ENCODE data around the gene SPINK8.

DNA sequence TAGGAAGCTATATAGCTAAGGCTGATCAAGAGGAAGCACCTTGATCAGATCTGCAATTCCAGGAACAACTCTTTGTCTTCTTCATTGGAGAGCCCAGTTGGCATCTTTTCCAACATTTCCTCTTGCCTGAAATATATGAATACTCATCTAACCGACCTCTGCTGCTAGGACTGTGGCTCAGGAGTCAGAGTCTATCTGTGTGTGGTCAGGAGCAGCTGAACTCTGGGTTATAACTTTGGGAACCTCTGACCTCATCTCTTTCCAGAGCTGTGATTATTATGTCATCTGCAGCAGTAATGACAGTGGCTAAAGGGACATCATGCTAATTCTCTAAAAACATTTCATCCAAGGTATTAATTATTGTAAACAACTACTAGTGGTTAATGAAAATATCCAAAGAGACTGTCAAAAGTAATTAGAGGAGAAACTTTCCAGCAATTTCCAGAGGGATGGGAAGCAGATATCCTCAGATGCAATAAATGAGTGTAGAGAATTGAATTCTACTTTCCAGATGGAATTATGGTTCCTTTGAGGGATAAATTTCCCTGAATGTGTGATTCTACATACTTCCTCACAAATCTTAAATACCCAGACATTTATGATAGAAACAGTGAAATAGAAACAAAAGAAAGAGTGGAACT, 11.5 kb upstream of the SPINK8 start:
- TF ChIP-seq, protein P1, sequence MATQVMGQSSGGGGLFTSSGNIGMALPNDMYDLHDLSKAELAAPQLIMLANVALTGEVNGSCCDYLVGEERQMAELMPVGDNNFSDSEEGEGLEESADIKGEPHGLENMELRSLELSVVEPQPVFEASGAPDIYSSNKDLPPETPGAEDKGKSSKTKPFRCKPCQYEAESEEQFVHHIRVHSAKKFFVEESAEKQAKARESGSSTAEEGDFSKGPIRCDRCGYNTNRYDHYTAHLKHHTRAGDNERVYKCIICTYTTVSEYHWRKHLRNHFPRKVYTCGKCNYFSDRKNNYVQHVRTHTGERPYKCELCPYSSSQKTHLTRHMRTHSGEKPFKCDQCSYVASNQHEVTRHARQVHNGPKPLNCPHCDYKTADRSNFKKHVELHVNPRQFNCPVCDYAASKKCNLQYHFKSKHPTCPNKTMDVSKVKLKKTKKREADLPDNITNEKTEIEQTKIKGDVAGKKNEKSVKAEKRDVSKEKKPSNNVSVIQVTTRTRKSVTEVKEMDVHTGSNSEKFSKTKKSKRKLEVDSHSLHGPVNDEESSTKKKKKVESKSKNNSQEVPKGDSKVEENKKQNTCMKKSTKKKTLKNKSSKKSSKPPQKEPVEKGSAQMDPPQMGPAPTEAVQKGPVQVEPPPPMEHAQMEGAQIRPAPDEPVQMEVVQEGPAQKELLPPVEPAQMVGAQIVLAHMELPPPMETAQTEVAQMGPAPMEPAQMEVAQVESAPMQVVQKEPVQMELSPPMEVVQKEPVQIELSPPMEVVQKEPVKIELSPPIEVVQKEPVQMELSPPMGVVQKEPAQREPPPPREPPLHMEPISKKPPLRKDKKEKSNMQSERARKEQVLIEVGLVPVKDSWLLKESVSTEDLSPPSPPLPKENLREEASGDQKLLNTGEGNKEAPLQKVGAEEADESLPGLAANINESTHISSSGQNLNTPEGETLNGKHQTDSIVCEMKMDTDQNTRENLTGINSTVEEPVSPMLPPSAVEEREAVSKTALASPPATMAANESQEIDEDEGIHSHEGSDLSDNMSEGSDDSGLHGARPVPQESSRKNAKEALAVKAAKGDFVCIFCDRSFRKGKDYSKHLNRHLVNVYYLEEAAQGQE (IDR thresholded peaks at IDR 0.05; ENCODE audit: low read depth) = no peak
- TF ChIP-seq SRF (IDR thresholded peaks at IDR 0.05; ENCODE audit: low read depth) (no peak), CBX3 (IDR thresholded peaks at IDR 0.05; ENCODE audit: low read depth) (no peak), ZFX (IDR thresholded peaks at IDR 0.05) (no peak), POLR2AphosphoS5 (IDR thresholded peaks at IDR 0.05; ENCODE audit: low read depth, low read length) (no peak), ZNF274 (IDR thresholded peaks at IDR 0.05; ENCODE audit: low read depth, low read length) (no peak), RAD21 (IDR thresholded peaks at IDR 0.05; ENCODE audit: low read depth) (no peak), CEBPB (IDR thresholded peaks at IDR 0.05; ENCODE audit: low read depth) (no peak), POLR2A (IDR thresholded peaks at IDR 0.05; ENCODE audit: borderline replicate concordance, extremely low read depth, insufficient read depth, insufficient read length) (no peak)
- TF ChIP-seq, protein P2, sequence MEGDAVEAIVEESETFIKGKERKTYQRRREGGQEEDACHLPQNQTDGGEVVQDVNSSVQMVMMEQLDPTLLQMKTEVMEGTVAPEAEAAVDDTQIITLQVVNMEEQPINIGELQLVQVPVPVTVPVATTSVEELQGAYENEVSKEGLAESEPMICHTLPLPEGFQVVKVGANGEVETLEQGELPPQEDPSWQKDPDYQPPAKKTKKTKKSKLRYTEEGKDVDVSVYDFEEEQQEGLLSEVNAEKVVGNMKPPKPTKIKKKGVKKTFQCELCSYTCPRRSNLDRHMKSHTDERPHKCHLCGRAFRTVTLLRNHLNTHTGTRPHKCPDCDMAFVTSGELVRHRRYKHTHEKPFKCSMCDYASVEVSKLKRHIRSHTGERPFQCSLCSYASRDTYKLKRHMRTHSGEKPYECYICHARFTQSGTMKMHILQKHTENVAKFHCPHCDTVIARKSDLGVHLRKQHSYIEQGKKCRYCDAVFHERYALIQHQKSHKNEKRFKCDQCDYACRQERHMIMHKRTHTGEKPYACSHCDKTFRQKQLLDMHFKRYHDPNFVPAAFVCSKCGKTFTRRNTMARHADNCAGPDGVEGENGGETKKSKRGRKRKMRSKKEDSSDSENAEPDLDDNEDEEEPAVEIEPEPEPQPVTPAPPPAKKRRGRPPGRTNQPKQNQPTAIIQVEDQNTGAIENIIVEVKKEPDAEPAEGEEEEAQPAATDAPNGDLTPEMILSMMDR (IDR thresholded peaks at IDR 0.05 in 2 of 3, conservative IDR thresholded peaks at IDR 0.05 in 1 of 3; ENCODE audit: borderline replicate concordance in 1 of 3, insufficient read depth in 1 of 3, low read depth in 2 of 3, low read length in 2 of 3) = no peak
